Testis (tissue), 3 donors: Measurements from ENCODE around the gene MAN2B2. TPM values are rescaled to one million over a fixed set of nuclear protein-coding genes. Genes with fewer than 3 reads are reported as not detected.

Source experiments
- DNase-seq: peaks from one replicate; pipeline ENCODE4 v3.0.0-alpha.2; 2019
- H3K27ac ChIP-seq, 2 donors: fragments of 200-600 bp; sonication (generic); one replicate each; pipeline ENCODE4 v1.5.1; 2019
- H3K27me3 ChIP-seq: fragments of 200-600 bp; sonication (generic); one replicate; pipeline ENCODE4 v1.5.1; 2019
- H3K36me3 ChIP-seq: fragments of 200-600 bp; sonication (generic); one replicate; pipeline ENCODE4 v1.5.1; 2017; ENCODE audit warnings: low read depth; ENCODE audit errors: missing control alignments
- H3K4me1 ChIP-seq: fragments of 200-600 bp; sonication (generic); one replicate; pipeline ENCODE4 v1.5.1; 2019
- H3K4me3 ChIP-seq, 2 donors: fragments of 200-600 bp; sonication (generic); one replicate each; pipeline ENCODE4 v1.5.1; 2017 to 2019
- H3K9me3 ChIP-seq: fragments of 200-600 bp; sonication (generic); one replicate; pipeline ENCODE4 v1.5.1; 2017
- POLR2A ChIP-seq: fragments of 450-650 bp; IDR thresholded peaks from one replicate; pipeline ENCODE4 v1.6.1; 2017; ENCODE audit warnings: antibody characterized with exemption, mild to moderate bottlenecking, moderate library complexity
- WGBS, 2 donors: methylation state at CpG; one replicate each; pipeline ENCODE4 v1.1.5; 2018; 5-methylcytosine and 5-hydroxymethylcytosine counted together
- intact Hi-C: fragments of 100-400 bp; cut with DNase I; formaldehyde crosslinking; loops from one replicate; pipeline ENCODE4 v1.15.1; 2023; ENCODE audit warnings: low total_unique reads
- polyA plus RNA-seq: library from polyadenylated mRNA; stranded (reverse); fragments of 350-450 nt; fragmentation: Illumina TruSeq; extraction: RNeasy Lipid Tissue Mini Kit (QIAGEN cat#74804); gene quantifications from one replicate; pipeline ENCODE4 v1.2.3, GENCODE V29; 2014; ENCODE audit warnings: low read depth, low replicate concordance; ENCODE audit not compliant: insufficient read depth
- total RNA-seq, 2 donors: library from RNA; depleted of rRNA; stranded (reverse); fragments of >200 nt; gene quantifications; one replicate each; pipeline ENCODE4 v1.2.3, GENCODE V29; 2016
- TF ChIP-seq, protein P1 (sequence below), 3 experiments: fragments of 450-650 bp in 2 of 3; fragments of 200-600 bp in 1 of 3; sonication (generic) in 1 of 3; IDR thresholded peaks; one replicate each; pipeline ENCODE4 v1.5.1; 2016 to 2019; ENCODE audit warnings: antibody characterized with exemption in 3 of 3, mild to moderate bottlenecking in 2 of 3, moderate library complexity in 1 of 3

The MAN2B2 gene
- total and polyA plus RNA-seq, 3 donors from 2014 or later: 15.0 to 23.7 (median 17.0) TPM

DNA sequence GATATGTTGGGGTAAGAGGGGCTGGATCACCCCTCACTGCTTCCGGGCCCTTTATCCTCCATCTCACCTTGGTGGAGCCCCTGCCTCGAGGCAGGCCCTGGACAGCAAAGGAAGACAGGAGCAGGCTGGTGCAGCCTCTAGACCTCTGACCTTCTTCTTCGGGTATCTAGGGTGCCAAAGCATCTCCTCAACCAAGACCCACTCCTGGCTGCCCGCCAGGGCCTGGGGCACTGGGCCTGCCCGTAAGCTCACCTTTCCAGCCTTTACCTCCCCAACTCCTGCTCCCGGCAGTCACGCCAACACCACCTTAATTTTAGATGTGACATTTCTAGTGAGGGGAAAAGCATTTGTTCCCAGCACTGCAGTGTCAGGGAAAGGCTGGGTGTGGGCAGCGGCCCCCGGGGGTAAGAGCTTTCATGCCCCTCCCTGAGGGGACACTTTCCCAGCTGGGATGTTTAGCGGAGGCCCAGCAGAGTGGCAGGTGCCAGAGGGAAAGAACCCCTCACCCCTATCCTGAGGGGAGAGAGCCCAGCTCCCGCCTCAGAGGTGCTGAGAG, 6.7 kb downstream of the MAN2B2 start:
- Histone ChIP-seq H3K4me3 (no peak overlapping the region), H3K36me3 (no peaks in the 10 kb centered on the region), H3K9me3 (no peaks in the 10 kb centered on the region), H3K4me1 (no peaks in the 10 kb centered on the region), H3K27me3 (no peaks in the 10 kb centered on the region), H3K27ac (no peak overlapping the region)
- 97 to 98% methylated on average over 10 to 11 of the region's 11 CpGs for WGBS, 2 donors
- TF ChIP-seq POLR2A: no peak
- TF ChIP-seq, protein P1, sequence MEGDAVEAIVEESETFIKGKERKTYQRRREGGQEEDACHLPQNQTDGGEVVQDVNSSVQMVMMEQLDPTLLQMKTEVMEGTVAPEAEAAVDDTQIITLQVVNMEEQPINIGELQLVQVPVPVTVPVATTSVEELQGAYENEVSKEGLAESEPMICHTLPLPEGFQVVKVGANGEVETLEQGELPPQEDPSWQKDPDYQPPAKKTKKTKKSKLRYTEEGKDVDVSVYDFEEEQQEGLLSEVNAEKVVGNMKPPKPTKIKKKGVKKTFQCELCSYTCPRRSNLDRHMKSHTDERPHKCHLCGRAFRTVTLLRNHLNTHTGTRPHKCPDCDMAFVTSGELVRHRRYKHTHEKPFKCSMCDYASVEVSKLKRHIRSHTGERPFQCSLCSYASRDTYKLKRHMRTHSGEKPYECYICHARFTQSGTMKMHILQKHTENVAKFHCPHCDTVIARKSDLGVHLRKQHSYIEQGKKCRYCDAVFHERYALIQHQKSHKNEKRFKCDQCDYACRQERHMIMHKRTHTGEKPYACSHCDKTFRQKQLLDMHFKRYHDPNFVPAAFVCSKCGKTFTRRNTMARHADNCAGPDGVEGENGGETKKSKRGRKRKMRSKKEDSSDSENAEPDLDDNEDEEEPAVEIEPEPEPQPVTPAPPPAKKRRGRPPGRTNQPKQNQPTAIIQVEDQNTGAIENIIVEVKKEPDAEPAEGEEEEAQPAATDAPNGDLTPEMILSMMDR (IDR thresholded peaks at IDR 0.05): no peak
- intact Hi-C loops: no loop called here
- DNase-seq: no peak

DNA sequence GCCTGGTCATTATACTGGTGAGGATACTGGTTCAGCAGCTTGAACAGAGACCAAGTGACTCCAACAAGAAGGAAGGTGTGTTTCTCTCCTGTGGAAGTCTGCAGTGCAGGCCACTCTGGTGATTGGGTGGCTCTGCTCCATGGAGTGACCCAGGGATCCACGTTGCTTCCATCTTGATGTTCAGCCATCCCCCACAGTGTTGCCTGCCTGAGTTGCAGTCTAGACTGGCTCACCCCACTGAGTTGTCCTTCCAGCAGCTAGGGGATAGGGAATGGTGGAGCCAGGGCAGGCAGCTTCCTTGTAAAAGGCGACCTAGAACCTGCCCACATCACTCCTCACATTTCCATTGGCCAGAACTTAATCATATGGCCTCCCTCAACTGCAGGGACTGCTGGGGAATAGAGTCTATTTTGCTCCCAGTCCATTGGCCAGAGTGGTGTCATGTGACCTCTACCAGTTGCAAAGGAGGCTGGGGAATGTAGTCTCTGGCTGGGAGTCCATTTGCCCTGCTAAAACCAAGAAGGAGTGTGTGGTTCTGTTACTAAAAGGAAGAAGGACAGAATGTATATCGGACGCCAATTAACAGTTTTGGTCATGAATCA, 8.0 kb downstream of the MAN2B2 start:
- peak; percentile 74 for DNase-seq

DNA sequence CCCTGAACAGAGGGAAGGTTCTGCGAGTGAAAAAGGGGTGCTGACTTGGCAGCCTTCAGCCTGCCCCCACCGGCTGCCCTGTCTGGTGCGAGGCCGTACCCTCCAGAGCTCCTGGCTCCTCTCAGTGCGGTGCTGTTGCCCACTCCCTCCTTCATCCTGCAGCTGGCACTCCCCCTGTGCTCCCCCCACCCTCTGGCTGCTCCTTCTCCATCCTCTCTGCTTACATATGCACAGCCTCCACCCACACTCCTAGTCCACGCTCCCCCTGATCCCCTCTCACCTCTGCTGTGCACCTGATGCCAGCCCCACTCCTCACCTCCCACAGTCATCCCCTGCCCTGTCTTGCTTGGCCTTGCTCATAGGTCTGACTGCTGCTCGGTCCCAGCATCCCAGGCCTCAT, 9.9 kb downstream of the MAN2B2 start:
- Histone ChIP-seq H3K36me3 (no peaks in the 10 kb centered on the region), H3K27ac (no peak overlapping the region), H3K4me1 (no peaks in the 10 kb centered on the region), H3K27me3 (no peaks in the 10 kb centered on the region), H3K4me3 (no peak overlapping the region), H3K9me3 (no peaks in the 10 kb centered on the region)
- DNase-seq: no peak
- intact Hi-C loops: no loop called here
- no peak for TF ChIP-seq POLR2A
- TF ChIP-seq, protein P1 (IDR thresholded peaks at IDR 0.05): no peak
- WGBS, 2 donors: 95 to 96% methylated on average over 4 to 7 of the region's 7 CpGs

More for the DNA sequence above, 8.0 kb downstream of the MAN2B2 start:
- intact Hi-C loops: no loop called here
- WGBS, 2 donors: 78 to 83% methylated on average over 3 to 4 of the region's 4 CpGs
- Histone ChIP-seq H3K9me3 (no peaks in the 10 kb centered on the region), H3K27ac (no peak overlapping the region), H3K4me3 (no peak overlapping the region), H3K27me3 (no peaks in the 10 kb centered on the region), H3K36me3 (no peaks in the 10 kb centered on the region), H3K4me1 (no peaks in the 10 kb centered on the region)
- TF ChIP-seq, protein P1 (IDR thresholded peaks at IDR 0.05): no peak
- TF ChIP-seq POLR2A: no peak

DNA sequence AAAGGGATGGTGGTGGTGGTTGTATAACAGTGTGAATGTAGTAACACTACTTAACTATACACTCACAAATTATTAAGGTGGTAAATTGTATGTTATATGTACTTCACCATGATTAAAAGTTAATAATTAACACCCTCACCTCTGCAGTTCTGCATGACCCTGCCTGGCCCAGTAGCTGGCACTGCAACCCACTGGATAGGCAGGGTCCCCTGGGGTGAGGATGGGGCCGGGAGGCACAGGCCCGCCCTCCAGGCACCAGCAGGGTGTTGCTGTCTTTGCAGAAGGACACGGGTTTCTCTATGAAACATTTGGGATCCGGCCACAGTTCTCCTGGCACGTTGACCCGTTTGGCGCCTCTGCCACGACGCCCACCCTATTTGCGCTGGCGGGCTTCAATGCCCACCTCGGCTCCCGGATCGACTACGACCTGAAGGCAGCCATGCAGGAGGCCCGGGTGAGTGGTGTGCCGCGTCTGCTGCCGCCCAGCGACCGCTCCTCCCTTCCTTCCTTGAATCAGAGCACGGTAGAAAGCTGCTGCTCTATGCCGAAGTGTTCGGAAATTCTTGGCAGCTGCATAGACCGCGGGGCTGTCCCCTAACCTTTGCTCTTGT, 11.8 kb downstream of the MAN2B2 start:
- WGBS, 2 donors: 87 to 92% methylated on average over 15 to 26 of the region's 26 CpGs

More for the DNA sequence above, 11.8 kb downstream of the MAN2B2 start:
- H3K4me1 ChIP-seq: no peaks in the 10 kb centered on the region
- DNase-seq: no peak
- intact Hi-C loops: no loop called here
- TF ChIP-seq, protein P1 (IDR thresholded peaks at IDR 0.05): no peak
- TF ChIP-seq POLR2A: no peak
- H3K4me3 ChIP-seq: no peak overlapping the region
- H3K9me3 ChIP-seq: no peaks in the 10 kb centered on the region
- H3K27me3 ChIP-seq: no peaks in the 10 kb centered on the region
- H3K27ac ChIP-seq: no peak overlapping the region
- no peaks in the 10 kb centered on the region for H3K36me3 ChIP-seq
